ENCODE data around the gene LRBA.

LRBA gene

DNA sequence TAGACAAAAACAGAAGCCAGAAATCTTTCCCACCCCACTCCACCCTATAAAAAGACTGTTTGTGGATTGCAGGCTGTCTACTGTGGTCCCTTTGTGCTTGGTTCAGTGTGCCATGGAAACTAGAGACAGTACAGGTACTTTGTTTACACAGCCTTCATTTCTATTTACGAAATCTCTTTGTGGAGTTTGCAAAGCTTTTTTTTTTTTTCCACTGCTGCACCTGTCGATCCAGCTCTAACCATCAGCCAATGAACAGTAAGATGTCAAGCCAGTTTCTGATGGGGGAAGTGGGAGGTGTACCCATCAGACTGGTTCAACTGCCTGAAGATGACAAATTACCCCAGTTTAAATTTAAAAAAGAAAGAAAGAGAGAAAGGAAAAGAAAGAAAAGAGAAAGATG lies 20.2 kb upstream of the LRBA start:
- H3K9me3 ChIP-seq (ENCODE audit: control insufficient read depth, low read length): no peaks in the 10 kb centered on the region
- no peak overlapping the region for H2BK5ac ChIP-seq (ENCODE audit: low read depth, low read length, poor library complexity, severe bottlenecking)
- H3K36me3 ChIP-seq (ENCODE audit: control insufficient read depth in 1 of 2, insufficient read depth in 2 of 2, low read depth in 1 of 2, low read length in 2 of 2): no peaks in the 10 kb centered on the region
- no peak overlapping the region for H2BK15ac ChIP-seq (ENCODE audit: low read depth, poor library complexity, severe bottlenecking)
- no peak overlapping the region for H3K4ac ChIP-seq (ENCODE audit: low read depth in 1 of 2, low read length in 2 of 2)
- H3K4me2 ChIP-seq (ENCODE audit: low read length, poor library complexity, severe bottlenecking): no peak overlapping the region
- H2BK120ac ChIP-seq (ENCODE audit: low read depth, low read length): no peak overlapping the region
- no peak overlapping the region for H3K4me3 ChIP-seq (ENCODE audit: insufficient read depth in 1 of 2, low read depth in 1 of 2, low read length in 2 of 2)
- peaks cover under 1% of the 10 kb centered on the region for H3K4me1 ChIP-seq (ENCODE audit: control insufficient read depth, insufficient read depth, low read depth, low read length)
- H3K79me1 ChIP-seq (replicated peaks; ENCODE audit: low read length, poor library complexity, severe bottlenecking): no peaks in the 10 kb centered on the region
- H3K14ac ChIP-seq (ENCODE audit: low read length in 2 of 2): no peak overlapping the region
- no peak overlapping the region for H2AK5ac ChIP-seq (ENCODE audit: low read length, severe bottlenecking)
- no peak overlapping the region for H2AFZ ChIP-seq (ENCODE audit: low read depth, low read length)
- H3K23ac ChIP-seq (ENCODE audit: low read length in 2 of 2): no peak overlapping the region
- no peaks in the 10 kb centered on the region for H3K27me3 ChIP-seq (ENCODE audit: control insufficient read depth in 1 of 2, insufficient read depth in 1 of 2, low read length in 2 of 2)
- no peak overlapping the region for H3K9ac ChIP-seq (ENCODE audit: low read length)
- no peak overlapping the region for H2BK12ac ChIP-seq (ENCODE audit: low read length in 2 of 2)
- no peak overlapping the region for H4K8ac ChIP-seq (ENCODE audit: low read length)
- no peak overlapping the region for H3K18ac ChIP-seq (ENCODE audit: low read depth in 1 of 2, low read length in 2 of 2)
- no peak for DNase-seq
- H3K27ac ChIP-seq (ENCODE audit: low read length, poor library complexity, severe bottlenecking): no peak overlapping the region
- H4K91ac ChIP-seq (ENCODE audit: low read length): no peak overlapping the region
- WGBS: no CpG with 5 or more reads among the region's 2 CpGs

DNA sequence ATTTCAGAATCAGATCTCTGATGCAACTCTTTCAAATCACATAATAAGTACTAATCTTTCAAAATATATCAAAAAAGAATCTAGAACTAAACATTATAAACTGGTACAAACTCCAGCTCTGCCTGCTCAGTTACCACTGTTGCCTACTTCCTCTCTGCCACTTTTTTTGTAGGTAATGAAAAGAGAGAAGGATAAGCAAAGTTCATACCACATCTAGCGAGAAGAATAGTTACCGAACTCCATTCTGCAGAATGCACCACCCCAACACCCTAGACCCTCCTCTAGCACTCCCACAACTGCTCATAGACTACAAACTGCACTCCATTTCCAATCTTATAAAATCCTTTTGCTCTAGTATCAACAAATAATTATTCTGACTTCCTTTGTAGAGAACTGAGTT lies 19.7 kb upstream of the LRBA start:
- Histone ChIP-seq H3K14ac (ENCODE audit: low read length in 2 of 2) (no peak overlapping the region), H2AFZ (ENCODE audit: low read depth, low read length) (no peak overlapping the region), H2BK12ac (ENCODE audit: low read length in 2 of 2) (no peak overlapping the region), H3K9me3 (ENCODE audit: control insufficient read depth, low read length) (no peaks in the 10 kb centered on the region), H4K8ac (ENCODE audit: low read length) (no peak overlapping the region), H3K36me3 (ENCODE audit: control insufficient read depth in 1 of 2, insufficient read depth in 2 of 2, low read depth in 1 of 2, low read length in 2 of 2) (no peaks in the 10 kb centered on the region), H3K23ac (ENCODE audit: low read length in 2 of 2) (no peak overlapping the region), H3K27me3 (ENCODE audit: control insufficient read depth in 1 of 2, insufficient read depth in 1 of 2, low read length in 2 of 2) (no peaks in the 10 kb centered on the region), H2BK120ac (ENCODE audit: low read depth, low read length) (no peak overlapping the region), H3K9ac (ENCODE audit: low read length) (no peak overlapping the region), H3K4me2 (ENCODE audit: low read length, poor library complexity, severe bottlenecking) (no peak overlapping the region), H4K91ac (ENCODE audit: low read length) (no peak overlapping the region), H2BK15ac (ENCODE audit: low read depth, poor library complexity, severe bottlenecking) (no peak overlapping the region), H3K27ac (ENCODE audit: low read length, poor library complexity, severe bottlenecking) (no peak overlapping the region), H2AK5ac (ENCODE audit: low read length, severe bottlenecking) (no peak overlapping the region), H3K18ac (ENCODE audit: low read depth in 1 of 2, low read length in 2 of 2) (no peak overlapping the region), H3K4me3 (ENCODE audit: insufficient read depth in 1 of 2, low read depth in 1 of 2, low read length in 2 of 2) (no peak overlapping the region), H3K4ac (ENCODE audit: low read depth in 1 of 2, low read length in 2 of 2) (no peak overlapping the region), H2BK5ac (ENCODE audit: low read depth, low read length, poor library complexity, severe bottlenecking) (no peak overlapping the region), H3K79me1 (replicated peaks; ENCODE audit: low read length, poor library complexity, severe bottlenecking) (no peaks in the 10 kb centered on the region), H3K4me1 (ENCODE audit: control insufficient read depth, insufficient read depth, low read depth, low read length) (peaks cover 1% of the 10 kb centered on the region)
- DNase-seq: no peak
- WGBS: 93% methylated on average over 2 of the region's 2 CpGs

DNA sequence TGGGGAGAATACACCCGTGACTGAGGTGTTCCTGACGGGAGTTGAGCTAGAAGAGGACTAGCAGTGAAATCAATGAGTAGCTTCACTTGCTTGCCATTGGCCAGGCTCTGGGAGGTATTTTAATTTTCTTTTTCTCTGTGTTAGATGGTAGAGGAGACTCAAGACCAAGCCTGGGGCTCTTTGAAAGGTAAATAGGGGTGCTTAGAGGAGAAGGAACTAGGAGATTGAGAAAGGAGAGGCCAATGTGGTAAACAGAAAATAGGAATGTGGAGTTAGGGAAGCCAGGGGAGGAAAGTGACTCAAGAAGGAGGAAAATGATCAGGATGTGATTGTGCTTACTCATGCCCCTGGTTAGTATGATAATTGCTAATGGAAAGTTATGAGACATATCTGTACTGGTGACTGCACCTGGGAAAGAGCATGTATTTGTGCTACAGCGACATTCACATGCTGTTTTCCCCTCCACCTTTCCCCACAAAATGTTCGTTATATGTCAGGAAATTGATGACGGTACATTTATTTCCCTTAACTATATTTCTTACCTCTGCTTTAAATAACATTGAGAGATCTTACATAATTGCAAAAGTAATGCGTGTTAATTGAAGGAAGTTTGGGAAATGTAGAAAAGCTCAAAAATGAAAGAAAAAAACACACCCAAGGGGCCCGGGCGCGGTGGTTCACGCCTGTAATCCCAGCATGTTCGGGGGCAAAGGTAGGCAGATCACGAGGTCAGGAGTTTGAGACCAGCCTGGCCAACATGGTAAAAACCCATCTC lies 16.9 kb upstream of the LRBA start:
- H3K79me1 ChIP-seq (replicated peaks; ENCODE audit: low read length, poor library complexity, severe bottlenecking): no peaks in the 10 kb centered on the region
- no peak overlapping the region for H2BK12ac ChIP-seq (ENCODE audit: low read length in 2 of 2)
- no peak overlapping the region for H3K18ac ChIP-seq (ENCODE audit: low read depth in 1 of 2, low read length in 2 of 2)
- H2BK5ac ChIP-seq (ENCODE audit: low read depth, low read length, poor library complexity, severe bottlenecking): no peak overlapping the region
- H3K9ac ChIP-seq (ENCODE audit: low read length): peak overlapping the region; percentile 64
- no peak overlapping the region for H3K14ac ChIP-seq (ENCODE audit: low read length in 2 of 2)
- H3K4ac ChIP-seq (ENCODE audit: low read depth in 1 of 2, low read length in 2 of 2): no peak overlapping the region
- no peak overlapping the region for H2AK5ac ChIP-seq (ENCODE audit: low read length, severe bottlenecking)
- WGBS: 83% methylated on average over 12 of the region's 12 CpGs
- no peak overlapping the region for H3K4me3 ChIP-seq (ENCODE audit: insufficient read depth in 1 of 2, low read depth in 1 of 2, low read length in 2 of 2)
- H3K27me3 ChIP-seq (ENCODE audit: control insufficient read depth in 1 of 2, insufficient read depth in 1 of 2, low read length in 2 of 2): no peaks in the 10 kb centered on the region
- peaks cover 1% of the 10 kb centered on the region for H3K4me1 ChIP-seq (ENCODE audit: control insufficient read depth, insufficient read depth, low read depth, low read length)
- no peaks in the 10 kb centered on the region for H3K9me3 ChIP-seq (ENCODE audit: control insufficient read depth, low read length)
- no peak overlapping the region for H3K23ac ChIP-seq (ENCODE audit: low read length in 2 of 2)
- no peaks in the 10 kb centered on the region for H3K36me3 ChIP-seq (ENCODE audit: control insufficient read depth in 1 of 2, insufficient read depth in 2 of 2, low read depth in 1 of 2, low read length in 2 of 2)
- H4K8ac ChIP-seq (ENCODE audit: low read length): no peak overlapping the region
- DNase-seq: peak; percentile 32
- no peak overlapping the region for H3K4me2 ChIP-seq (ENCODE audit: low read length, poor library complexity, severe bottlenecking)
- H3K27ac ChIP-seq (ENCODE audit: low read length, poor library complexity, severe bottlenecking): no peak overlapping the region
- no peak overlapping the region for H2BK15ac ChIP-seq (ENCODE audit: low read depth, poor library complexity, severe bottlenecking)
- no peak overlapping the region for H2BK120ac ChIP-seq (ENCODE audit: low read depth, low read length)
- H4K91ac ChIP-seq (ENCODE audit: low read length): no peak overlapping the region
- no peak overlapping the region for H2AFZ ChIP-seq (ENCODE audit: low read depth, low read length)

DNA sequence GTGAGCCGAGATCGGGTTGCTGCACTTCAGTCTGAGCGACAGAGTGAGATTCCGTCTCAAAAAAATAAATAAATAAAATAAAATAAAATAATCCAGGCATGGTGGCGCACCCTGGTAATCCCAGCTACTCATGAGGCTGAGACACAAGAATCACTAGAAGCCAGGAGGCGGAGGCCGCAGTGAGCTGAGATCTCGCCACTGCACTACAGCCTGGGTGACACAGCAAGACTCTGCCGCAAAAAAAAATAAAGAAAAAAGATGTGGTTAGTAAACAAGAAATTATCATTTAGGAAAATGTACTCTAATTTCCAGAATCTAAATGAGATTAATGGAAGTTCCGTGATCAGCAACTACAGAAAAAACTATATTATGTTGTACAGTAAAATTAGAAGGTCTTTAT lies 14.5 kb upstream of the LRBA start:
- Histone ChIP-seq H2BK12ac (ENCODE audit: low read length in 2 of 2) (no peak overlapping the region), H2AK5ac (ENCODE audit: low read length, severe bottlenecking) (no peak overlapping the region), H3K79me1 (replicated peaks; ENCODE audit: low read length, poor library complexity, severe bottlenecking) (no peaks in the 10 kb centered on the region), H3K9me3 (ENCODE audit: control insufficient read depth, low read length) (no peaks in the 10 kb centered on the region), H3K18ac (ENCODE audit: low read depth in 1 of 2, low read length in 2 of 2) (no peak overlapping the region), H3K23ac (ENCODE audit: low read length in 2 of 2) (no peak overlapping the region), H2BK15ac (ENCODE audit: low read depth, poor library complexity, severe bottlenecking) (no peak overlapping the region), H3K27me3 (ENCODE audit: control insufficient read depth in 1 of 2, insufficient read depth in 1 of 2, low read length in 2 of 2) (no peaks in the 10 kb centered on the region), H3K4me1 (ENCODE audit: control insufficient read depth, insufficient read depth, low read depth, low read length) (peaks cover 1% of the 10 kb centered on the region), H2BK5ac (ENCODE audit: low read depth, low read length, poor library complexity, severe bottlenecking) (no peak overlapping the region), H3K14ac (ENCODE audit: low read length in 2 of 2) (no peak overlapping the region), H4K91ac (ENCODE audit: low read length) (no peak overlapping the region), H3K4ac (ENCODE audit: low read depth in 1 of 2, low read length in 2 of 2) (no peak overlapping the region), H4K8ac (ENCODE audit: low read length) (no peak overlapping the region), H3K27ac (ENCODE audit: low read length, poor library complexity, severe bottlenecking) (no peak overlapping the region), H2BK120ac (ENCODE audit: low read depth, low read length) (no peak overlapping the region), H3K4me2 (ENCODE audit: low read length, poor library complexity, severe bottlenecking) (no peak overlapping the region), H2AFZ (ENCODE audit: low read depth, low read length) (no peak overlapping the region), H3K9ac (ENCODE audit: low read length) (no peak overlapping the region), H3K36me3 (ENCODE audit: control insufficient read depth in 1 of 2, insufficient read depth in 2 of 2, low read depth in 1 of 2, low read length in 2 of 2) (no peaks in the 10 kb centered on the region), H3K4me3 (ENCODE audit: insufficient read depth in 1 of 2, low read depth in 1 of 2, low read length in 2 of 2) (no peak overlapping the region)
- no peak for DNase-seq
- WGBS: 99% methylated on average over 4 of the region's 10 CpGs
